Keratinocyte (primary cell): ENCODE measurements around the gene NDUFA7. TPM values are rescaled to one million over a fixed set of nuclear protein-coding genes. Genes with fewer than 3 reads are reported as not detected.

ENCODE experiments used
- DNase-seq: peaks from one replicate; pipeline ENCODE4 v3.0.0-alpha.2; 2011; ENCODE audit warnings: low read depth, missing footprints, low spot score
- FAIRE-seq: peaks from 2 replicates; lab custom pipeline; 2011; peaks lifted over from hg19 to GRCh38; lab: Jason Lieb, UNC
- H2AFZ ChIP-seq: 2 replicates; pipeline ENCODE4 v1.6.0; 2012; ENCODE audit warnings: low read length, control low read depth, inconsistent platforms; ENCODE audit not compliant: control insufficient read depth
- H3K27ac ChIP-seq: 2 replicates; pipeline ENCODE4 v1.5.1; 2011; ENCODE audit warnings: low read length; ENCODE audit not compliant: control insufficient read depth, insufficient read depth
- H3K27me3 ChIP-seq: 3 replicates; pipeline ENCODE4 v1.6.0; 2011; ENCODE audit warnings: low read length; ENCODE audit not compliant: control insufficient read depth, insufficient read depth; ENCODE audit errors: extremely low read depth
- H3K36me3 ChIP-seq, 2 experiments: 2 replicates in 1 of 2; 3 replicates in 1 of 2; pipeline ENCODE4 v1.5.1; 2011; ENCODE audit warnings: low read length in 2 of 2, mild to moderate bottlenecking in 1 of 2; ENCODE audit not compliant: control insufficient read depth in 2 of 2, insufficient read depth in 2 of 2; ENCODE audit errors: extremely low read depth in 1 of 2
- H3K4me1 ChIP-seq: 3 replicates; pipeline ENCODE4 v1.5.1; 2011; ENCODE audit warnings: low read length; ENCODE audit not compliant: control insufficient read depth, insufficient read depth; ENCODE audit errors: extremely low read depth
- H3K4me2 ChIP-seq: 3 replicates; pipeline ENCODE4 v1.6.0; 2011; ENCODE audit warnings: low read depth, low read length; ENCODE audit not compliant: control insufficient read depth, insufficient read depth; ENCODE audit errors: extremely low read depth
- H3K4me3 ChIP-seq, 3 experiments: fragments of 200-600 bp in 1 of 3; sonication (generic) in 1 of 3; 2 replicates in 2 of 3; 3 replicates in 1 of 3; pipeline ENCODE4 v1.5.1; 2011 to 2016; ENCODE audit warnings: low read length in 3 of 3, mild to moderate bottlenecking in 3 of 3, control low read depth in 2 of 3, inconsistent platforms in 1 of 3, low read depth in 1 of 3, mixed read lengths in 1 of 3, mixed run types in 1 of 3, moderate library complexity in 1 of 3; ENCODE audit not compliant: control insufficient read depth in 2 of 3, insufficient read depth in 2 of 3; ENCODE audit errors: extremely low read depth in 1 of 3
- H3K79me2 ChIP-seq: 2 replicates; pipeline ENCODE4 v1.6.0; 2012; ENCODE audit warnings: low read length; ENCODE audit not compliant: control insufficient read depth, insufficient read depth
- H3K9ac ChIP-seq: 3 replicates; pipeline ENCODE4 v1.6.0; 2011; ENCODE audit warnings: low read length; ENCODE audit not compliant: control insufficient read depth, insufficient read depth; ENCODE audit errors: extremely low read depth
- H3K9me1 ChIP-seq: 3 replicates; pipeline ENCODE4 v1.6.0; 2011; ENCODE audit warnings: low read length; ENCODE audit not compliant: control insufficient read depth, insufficient read depth; ENCODE audit errors: extremely low read depth
- H3K9me3 ChIP-seq: 2 replicates; pipeline ENCODE4 v1.5.1; 2012; ENCODE audit warnings: low read depth, low read length; ENCODE audit not compliant: control insufficient read depth
- H4K20me1 ChIP-seq: 3 replicates; pipeline ENCODE4 v1.6.0; 2011; ENCODE audit warnings: low read length; ENCODE audit not compliant: control insufficient read depth, insufficient read depth; ENCODE audit errors: extremely low read depth
- CTCF ChIP-seq, 3 experiments: IDR thresholded peaks in 1 of 3; conservative IDR thresholded peaks in 1 of 3; optimal IDR thresholded peaks in 1 of 3; 2 replicates in 2 of 3; 3 replicates in 1 of 3; pipeline versions ENCODE3 to v1.5.1; 2011; ENCODE audit warnings: low read length in 3 of 3, mild to moderate bottlenecking in 3 of 3, moderate library complexity in 2 of 3, control low read depth in 1 of 3, inconsistent platforms in 1 of 3; ENCODE audit not compliant: insufficient read depth in 2 of 3; ENCODE audit errors: extremely low read depth in 1 of 3
- EZH2 ChIP-seq: IDR thresholded peaks from one replicate; pipeline ENCODE4 v1.6.1; 2012; ENCODE audit warnings: inconsistent platforms, mild to moderate bottlenecking, low read length, moderate library complexity
- dilution Hi-C: fragments of 300-500 bp; cut with MboI; formaldehyde crosslinking; loops from one replicate; pipeline ENCODE4 v1.7.0; 2020; ENCODE audit warnings: low sequenced_read_pairs; ENCODE audit not compliant: extremely low pct_ligation_motif_present
- polyA plus RNA-seq, 5 experiments: library from polyadenylated mRNA; depleted of rRNA in 3 of 5; stranded (reverse) in 3 of 5; stranded (forward) in 1 of 5; unstranded in 1 of 5; fragments of >200 nt; gene quantifications; 1 replicate in 1 of 5; 2 replicates in 3 of 5; 3 replicates in 1 of 5; pipeline versions ENCODE4 v1.2.1 to v1.2.3, GENCODE V29; 2011 to 2012; ENCODE audit warnings: missing spikeins in 2 of 5, low read depth in 1 of 5, low replicate concordance in 1 of 5

The NDUFA7 gene
- polyA plus RNA-seq, 1 donor (not counting 4 experiments of a cell fraction or from before 2014, with no cell fraction given): 59.2 TPM

- Histone ChIP-seq H3K27me3 (no peaks in the 10 kb centered on the region), H3K27ac (no peak overlapping the region), H3K36me3 (peaks cover 0 to 2% of the 10 kb centered on the region in 2 experiments), H3K9ac (no peak overlapping the region), H3K4me2 (no peak overlapping the region), H2AFZ (no peak overlapping the region), H3K79me2 (no peaks in the 10 kb centered on the region), H3K4me3 (no peak overlapping the region), H3K4me1 (no peaks in the 10 kb centered on the region), H3K9me1 (no peaks in the 10 kb centered on the region), H3K9me3 (no peaks in the 10 kb centered on the region), H4K20me1 (no peaks in the 10 kb centered on the region)
- no peak for FAIRE-seq
- TF ChIP-seq CTCF (optimal IDR thresholded peaks at IDR 0.05 in 1 of 3, IDR thresholded peaks at IDR 0.05 in 1 of 3, conservative IDR thresholded peaks at IDR 0.05 in 1 of 3; ENCODE audit: extremely low read depth in 1 of 3, insufficient read depth in 2 of 3, low read length in 3 of 3) (no peak), EZH2 (no peak)
- DNase-seq: no peak
- dilution Hi-C loops: no loop called here
Observed at GRCh38 chr19:8261347-8261746, 59.8 kb downstream of the NDUFA7 start.

Other genes starting within 250 kb of the NDUFA7 start
- gene FBN3, start 171.8 kb downstream of the NDUFA7 start, polyA plus RNA-seq: not detected in 3 replicates
- 12.8 to 43.4 TPM (median 19.8 TPM) in 3 replicates for gene CERS4, start 112.0 kb downstream of the NDUFA7 start, polyA plus RNA-seq
- gene CD320, start 13.0 kb downstream of the NDUFA7 start, polyA plus RNA-seq: 14.1 to 18.3 TPM (median 15.4 TPM) in 3 replicates
- gene RPS28, start 121 bp upstream of the NDUFA7 start, polyA plus RNA-seq: 430 to 1,004 TPM (median 960 TPM) in 3 replicates
- 0.15 to 0.27 TPM (median 0.16 TPM) in 3 replicates for gene KANK3, start 21.9 kb upstream of the NDUFA7 start, polyA plus RNA-seq
- 102 to 143 TPM (median 112 TPM) in 3 replicates for gene ANGPTL4, start 42.8 kb upstream of the NDUFA7 start, polyA plus RNA-seq
- gene RAB11B, start 69.0 kb upstream of the NDUFA7 start, polyA plus RNA-seq: 14.3 to 40.8 TPM (median 17.0 TPM) in 3 replicates
- gene MARCHF2, start 91.9 kb upstream of the NDUFA7 start, polyA plus RNA-seq: 13.7 to 24.4 TPM (median 20.5 TPM) in 3 replicates
- gene HNRNPM, start 123.6 kb upstream of the NDUFA7 start, polyA plus RNA-seq: 45.7 to 126 TPM (median 110 TPM) in 3 replicates
- gene PRAM1, start 181.3 kb upstream of the NDUFA7 start, polyA plus RNA-seq: not detected in 3 replicates
- gene ZNF414, start 192.8 kb upstream of the NDUFA7 start, polyA plus RNA-seq: 1.9 to 6.0 TPM (median 2.5 TPM) in 3 replicates